Activated naive CD4-positive, alpha-beta T cell treated with anti-CD3 and anti-CD28 coated beads, Interleukin-2, amount 50 U/mL, for 72 hours (primary cell): ENCODE data around the gene EIF3L. TPM values are rescaled to one million over a fixed set of nuclear protein-coding genes. Genes with fewer than 3 reads are reported as not detected.
A peak's percentile ranks its signal among the peaks of the same experiment; 100 is the strongest.

Experiments used
- ATAC-seq, 2 donors: fragments of 150-1000 bp; cut with Tn5 transposase; 2 replicates each; pipeline ENCODE4 v1.10.0; 2021; ENCODE audit warnings: mild to moderate bottlenecking in 2 of 2, moderate library complexity in 2 of 2
- DNase-seq, 2 donors: peaks; one replicate each; pipeline ENCODE4 v3.0.0; 2021 to 2022; ENCODE audit warnings: low spot score in 2 of 2
- H3K27ac Mint-ChIP-seq, 2 donors: one replicate each; pipeline ENCODE4 v1.8.0; 2022; ENCODE audit warnings: mild to moderate bottlenecking in 2 of 2, mixed read lengths in 2 of 2
- H3K36me3 Mint-ChIP-seq, 2 donors: one replicate each; pipeline ENCODE4 v1.8.0; 2022; ENCODE audit warnings: mixed read lengths in 2 of 2
- H3K9me3 Mint-ChIP-seq, 2 donors: one replicate each; pipeline ENCODE4 v1.8.0; 2022; ENCODE audit warnings: mixed read lengths in 2 of 2
- total RNA-seq, 2 donors: library from RNA; stranded (reverse); gene quantifications; one replicate each; pipeline ENCODE4 v1.2.3, GENCODE V29; 2022

EIF3L gene
- total RNA-seq, 2 donors from 2014 or later: 699 to 1,046 TPM

DNA sequence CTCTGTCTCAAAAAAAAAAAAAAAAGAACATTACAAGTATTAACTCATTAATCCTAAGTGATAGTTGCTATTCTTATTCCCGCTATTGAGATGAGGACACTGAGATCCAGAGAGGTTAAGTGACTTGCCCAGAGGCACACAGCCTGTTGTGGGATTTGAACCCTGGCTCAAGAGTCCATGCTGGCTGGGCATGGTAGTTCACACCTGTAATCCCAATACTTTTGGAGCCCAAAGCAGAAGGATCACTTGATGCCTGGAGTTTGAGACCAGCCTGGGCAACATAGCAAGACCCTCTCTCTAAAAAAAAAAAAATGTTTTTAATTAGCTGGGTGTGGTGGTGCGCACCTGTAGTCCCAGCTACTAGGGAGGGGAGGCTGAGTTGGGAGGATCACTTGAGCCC is 37.4 kb upstream of the EIF3L start:
- Mint-ChIP-seq H3K36me3 (no peaks in the 10 kb centered on the region), H3K9me3 (no peaks in the 10 kb centered on the region), H3K27ac (no peak overlapping the region)
- no peak for ATAC-seq
- no peak for DNase-seq

DNA sequence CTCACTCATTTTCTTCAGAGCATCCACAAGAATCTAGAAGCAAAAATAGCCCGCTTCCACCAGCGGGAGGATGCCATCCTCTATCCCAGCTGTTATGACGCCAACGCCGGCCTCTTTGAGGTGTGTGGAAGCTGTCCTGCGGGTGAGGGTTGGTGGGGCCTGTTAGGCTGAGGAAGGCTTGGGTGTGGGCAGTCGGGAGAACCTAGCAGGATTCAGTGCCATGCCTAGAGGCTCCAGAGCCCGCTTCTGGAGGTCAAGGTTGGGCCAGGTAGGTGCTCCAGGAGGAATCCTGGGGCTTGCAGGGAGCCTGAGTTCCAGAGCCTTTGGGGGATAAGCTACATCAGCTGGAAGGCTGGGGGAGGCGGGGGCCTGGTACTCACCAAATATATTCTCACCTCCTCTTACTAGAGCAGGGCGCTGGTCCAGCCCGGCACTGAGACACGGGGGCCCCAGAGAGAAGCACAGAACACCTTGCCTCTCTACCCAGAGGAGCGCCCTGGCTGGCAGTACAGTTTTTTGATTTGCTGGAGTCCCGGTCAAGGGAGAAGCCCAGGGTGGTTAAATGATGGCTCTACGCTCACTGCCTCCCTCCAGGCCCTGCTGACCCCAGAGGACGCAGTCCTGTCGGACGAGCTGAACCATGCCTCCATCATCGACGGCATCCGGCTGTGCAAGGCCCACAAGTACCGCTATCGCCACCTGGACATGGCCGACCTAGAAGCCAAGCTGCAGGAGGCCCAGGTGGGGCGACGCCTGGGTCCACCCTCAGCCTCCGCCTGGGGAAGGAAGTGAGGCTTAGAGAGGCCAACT is 36.1 kb upstream of the EIF3L start:
- no peaks in the 10 kb centered on the region for H3K36me3 Mint-ChIP-seq
- ATAC-seq: no peak
- no peaks in the 10 kb centered on the region for H3K9me3 Mint-ChIP-seq
- H3K27ac Mint-ChIP-seq: no peak overlapping the region
- no peak for DNase-seq

DNA sequence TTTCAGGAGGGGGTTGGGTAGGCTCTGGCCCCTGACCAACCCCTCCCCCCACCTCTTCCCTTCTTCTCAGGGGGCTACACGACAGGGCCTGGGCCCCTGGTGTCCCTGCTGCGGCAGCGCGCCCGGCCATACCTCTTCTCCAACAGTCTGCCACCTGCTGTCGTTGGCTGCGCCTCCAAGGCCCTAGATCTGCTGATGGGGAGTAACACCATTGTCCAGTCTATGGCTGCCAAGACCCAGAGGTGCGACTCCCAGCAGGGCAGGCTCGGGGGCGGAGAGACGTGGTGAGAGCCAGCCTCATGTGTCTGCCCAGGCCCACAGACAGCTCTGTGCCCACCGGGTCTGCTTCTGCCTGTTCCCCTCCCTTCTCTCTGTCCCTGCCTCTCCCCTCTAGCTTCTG is 33.6 kb upstream of the EIF3L start:
- DNase-seq: no peak
- no peak for ATAC-seq
- Mint-ChIP-seq H3K27ac (no peak overlapping the region), H3K9me3 (no peaks in the 10 kb centered on the region), H3K36me3 (no peaks in the 10 kb centered on the region)

DNA sequence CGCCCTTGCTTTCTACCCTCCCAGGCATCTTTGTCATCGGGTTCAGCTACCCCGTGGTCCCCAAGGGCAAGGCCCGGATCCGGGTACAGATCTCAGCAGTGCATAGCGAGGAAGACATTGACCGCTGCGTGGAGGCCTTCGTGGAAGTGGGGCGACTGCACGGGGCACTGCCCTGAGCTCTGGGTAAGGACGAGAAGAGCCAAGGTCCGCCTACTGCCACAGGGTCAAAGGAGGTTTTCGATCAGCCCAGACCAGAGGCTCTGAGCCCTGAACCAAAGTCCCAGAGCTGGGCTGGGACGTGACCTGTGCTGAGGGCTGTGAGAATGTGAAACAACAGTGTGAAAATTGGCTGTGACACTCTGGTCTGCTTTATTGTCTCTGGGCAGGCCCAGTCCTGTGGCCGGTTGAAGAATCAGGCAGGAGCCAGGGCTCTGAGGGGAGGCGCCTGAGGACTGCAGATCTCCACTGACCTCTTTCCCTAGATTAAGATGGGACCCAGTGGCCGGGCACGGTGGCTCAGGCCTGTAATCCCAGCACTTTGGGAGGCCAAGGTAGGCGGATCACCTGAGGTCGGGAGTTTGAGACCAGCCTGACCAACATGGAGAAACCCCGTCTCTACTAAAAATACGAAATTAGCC is 32.6 kb upstream of the EIF3L start:
- no peak for ATAC-seq

DNA sequence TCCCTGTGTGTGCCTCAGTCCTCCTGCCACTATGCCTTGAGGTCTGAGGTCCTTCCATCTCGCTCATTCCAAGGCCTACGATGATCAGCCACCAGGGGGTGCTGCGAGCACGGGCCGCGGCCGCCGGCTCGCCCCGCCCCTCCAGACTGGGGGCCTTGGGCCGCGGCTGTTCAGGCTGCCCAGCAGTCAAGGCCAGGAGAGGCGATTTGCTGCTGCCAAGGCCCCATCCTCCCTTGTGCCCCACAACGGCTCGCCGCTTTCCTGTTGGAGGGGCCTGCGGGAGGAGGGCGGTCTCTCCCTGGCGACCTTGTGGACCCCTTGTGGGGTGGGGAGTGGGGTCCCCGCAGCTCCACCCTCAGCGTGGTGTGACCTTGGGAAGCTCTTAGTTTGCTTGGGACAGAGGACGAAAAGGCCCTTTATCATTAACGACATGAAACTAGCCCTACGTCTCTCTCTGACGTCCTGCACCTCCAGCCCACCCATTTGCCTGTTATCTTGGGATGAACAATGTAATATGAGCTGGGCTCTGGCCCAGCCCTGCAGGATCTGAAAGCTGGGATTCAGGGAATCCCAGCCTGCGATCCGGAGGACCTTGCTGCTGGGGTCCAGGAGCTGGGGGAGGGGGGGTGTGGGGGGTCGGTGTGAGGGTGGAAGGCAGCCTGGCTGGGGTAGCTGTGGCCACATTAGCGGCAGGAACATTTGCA is 31.4 kb upstream of the EIF3L start:
- ATAC-seq (peak; percentile 86 to 90), DNase-seq (peak; percentile 79 to 97)
- Mint-ChIP-seq H3K36me3 (no peaks in the 10 kb centered on the region), H3K27ac (peak overlapping the region in 1 of 2 donors; percentile 38), H3K9me3 (no peaks in the 10 kb centered on the region)

More for the DNA sequence above, 32.6 kb upstream of the EIF3L start:
- Mint-ChIP-seq H3K9me3 (no peaks in the 10 kb centered on the region), H3K36me3 (no peaks in the 10 kb centered on the region), H3K27ac (no peak overlapping the region)
- DNase-seq: no peak

DNA sequence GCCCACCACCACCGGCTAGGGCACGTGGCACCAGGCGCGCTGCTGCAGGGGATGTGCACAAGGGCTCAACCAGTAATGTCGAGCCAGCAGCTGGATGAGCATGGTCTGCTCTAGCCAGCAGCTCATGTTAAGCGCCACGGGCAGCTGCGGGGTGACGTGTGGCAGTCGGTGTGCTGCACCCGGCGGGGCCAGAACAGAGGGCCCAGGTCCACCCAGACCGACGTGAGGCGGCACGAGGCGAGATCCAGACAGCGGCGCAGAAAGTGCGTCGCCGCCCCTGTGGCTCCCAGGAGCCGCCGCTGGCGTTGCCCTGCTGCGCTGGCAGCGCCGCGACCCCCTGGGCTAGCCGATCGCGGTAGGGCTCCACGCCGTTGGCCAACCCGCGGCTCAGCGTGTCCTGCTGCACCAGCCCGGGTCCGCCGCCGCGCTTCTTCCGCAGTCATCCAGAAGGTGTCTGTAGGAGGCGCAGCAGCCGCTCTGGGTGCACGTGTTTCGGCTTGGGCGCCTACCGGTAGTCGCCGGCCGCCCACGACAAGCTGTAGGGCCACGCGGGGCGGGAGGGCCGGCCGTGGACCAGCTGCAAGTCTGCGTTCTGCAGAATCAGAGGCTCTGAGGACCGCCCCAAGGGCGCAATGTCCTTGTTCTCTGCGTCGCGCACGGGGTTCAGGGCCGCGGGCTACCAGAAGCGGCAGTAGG is 30.7 kb upstream of the EIF3L start:
- no peaks in the 10 kb centered on the region for H3K36me3 Mint-ChIP-seq

DNA sequence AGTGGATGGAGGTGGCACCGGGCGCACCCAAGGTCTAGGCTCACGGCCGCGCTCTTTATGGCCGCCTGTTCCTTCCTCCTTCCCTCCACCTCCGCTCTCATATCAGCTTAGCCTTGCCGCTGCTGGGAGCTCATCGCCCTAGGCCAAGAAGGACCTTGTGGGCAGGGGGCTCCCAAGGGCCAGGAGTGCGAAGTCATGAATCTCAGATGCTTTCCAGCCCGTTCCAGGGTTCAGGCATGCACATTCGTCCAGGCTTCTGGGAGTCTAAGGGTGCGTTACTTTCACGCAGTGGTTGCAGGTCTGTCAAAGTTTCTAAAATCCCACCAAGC is 30.1 kb upstream of the EIF3L start:
- ATAC-seq (no peak), DNase-seq (no peak)
- no peaks in the 10 kb centered on the region for H3K36me3 Mint-ChIP-seq
- H3K27ac Mint-ChIP-seq: no peak overlapping the region
- H3K9me3 Mint-ChIP-seq: no peaks in the 10 kb centered on the region

More for the DNA sequence above, 30.7 kb upstream of the EIF3L start:
- DNase-seq (peak in 1 of 2 donors; percentile 73), ATAC-seq (peak; percentile 69 to 77)
- no peak overlapping the region for H3K27ac Mint-ChIP-seq
- no peaks in the 10 kb centered on the region for H3K9me3 Mint-ChIP-seq

DNA sequence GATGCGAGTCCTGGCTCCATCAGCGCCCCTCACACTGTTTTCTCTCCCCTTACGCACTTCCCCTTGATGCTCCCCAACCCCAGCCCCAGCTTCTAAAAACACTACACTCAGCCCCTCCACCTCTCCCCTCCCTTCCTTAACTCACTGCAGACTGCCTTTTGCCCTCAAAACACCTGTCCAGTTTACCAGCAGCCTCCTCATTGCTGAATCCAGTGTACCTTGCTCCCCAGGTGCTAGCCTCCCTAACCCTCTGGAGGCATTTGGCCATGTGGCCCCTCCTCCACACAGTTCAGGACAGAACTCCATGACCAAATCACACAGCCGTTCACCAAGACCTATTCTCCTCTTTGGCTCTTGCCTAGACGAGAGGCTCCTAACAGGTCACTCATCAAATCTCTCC is 28.9 kb upstream of the EIF3L start:
- no peak for DNase-seq
- no peak for ATAC-seq
- Mint-ChIP-seq H3K27ac (no peak overlapping the region), H3K36me3 (no peaks in the 10 kb centered on the region), H3K9me3 (no peaks in the 10 kb centered on the region)

DNA sequence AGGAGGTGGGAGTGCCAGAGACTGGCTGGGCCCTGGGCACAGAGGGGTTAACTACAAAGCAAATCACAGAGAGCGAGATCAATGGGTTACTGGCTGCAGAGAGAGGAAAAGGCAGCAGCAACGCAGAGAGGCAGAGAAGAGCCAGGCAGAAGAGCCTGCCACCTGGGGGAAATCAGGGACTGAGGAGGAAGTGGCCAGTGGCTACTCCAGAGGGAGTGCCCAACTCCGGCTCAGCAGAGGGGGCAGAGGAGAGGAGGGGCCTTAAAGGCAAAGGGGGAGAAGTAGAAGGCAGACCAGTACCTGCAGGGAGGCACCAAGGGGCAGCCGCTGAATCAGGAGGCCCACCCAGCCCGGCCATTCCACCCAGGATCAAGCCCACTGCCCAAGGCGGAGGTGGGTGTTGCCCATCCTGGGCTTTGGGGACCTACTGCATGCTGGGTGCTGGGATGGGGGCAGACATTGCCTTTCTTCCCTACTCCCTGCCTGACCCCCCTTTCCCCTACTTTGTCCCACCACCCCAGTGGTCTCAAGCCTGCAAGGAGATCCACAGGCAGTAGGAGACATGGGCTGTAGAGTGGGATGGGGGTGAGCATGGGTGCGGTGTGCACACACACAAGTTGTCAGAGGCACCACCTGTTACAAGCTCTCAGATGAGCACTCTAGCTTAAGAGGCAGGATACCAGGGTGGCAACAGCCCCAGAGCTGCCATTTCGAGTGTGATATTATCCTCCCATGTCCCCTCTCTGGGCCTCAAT is 27.0 kb upstream of the EIF3L start:
- Mint-ChIP-seq H3K27ac (no peak overlapping the region), H3K9me3 (no peaks in the 10 kb centered on the region), H3K36me3 (no peaks in the 10 kb centered on the region)
- ATAC-seq (no peak), DNase-seq (no peak)

DNA sequence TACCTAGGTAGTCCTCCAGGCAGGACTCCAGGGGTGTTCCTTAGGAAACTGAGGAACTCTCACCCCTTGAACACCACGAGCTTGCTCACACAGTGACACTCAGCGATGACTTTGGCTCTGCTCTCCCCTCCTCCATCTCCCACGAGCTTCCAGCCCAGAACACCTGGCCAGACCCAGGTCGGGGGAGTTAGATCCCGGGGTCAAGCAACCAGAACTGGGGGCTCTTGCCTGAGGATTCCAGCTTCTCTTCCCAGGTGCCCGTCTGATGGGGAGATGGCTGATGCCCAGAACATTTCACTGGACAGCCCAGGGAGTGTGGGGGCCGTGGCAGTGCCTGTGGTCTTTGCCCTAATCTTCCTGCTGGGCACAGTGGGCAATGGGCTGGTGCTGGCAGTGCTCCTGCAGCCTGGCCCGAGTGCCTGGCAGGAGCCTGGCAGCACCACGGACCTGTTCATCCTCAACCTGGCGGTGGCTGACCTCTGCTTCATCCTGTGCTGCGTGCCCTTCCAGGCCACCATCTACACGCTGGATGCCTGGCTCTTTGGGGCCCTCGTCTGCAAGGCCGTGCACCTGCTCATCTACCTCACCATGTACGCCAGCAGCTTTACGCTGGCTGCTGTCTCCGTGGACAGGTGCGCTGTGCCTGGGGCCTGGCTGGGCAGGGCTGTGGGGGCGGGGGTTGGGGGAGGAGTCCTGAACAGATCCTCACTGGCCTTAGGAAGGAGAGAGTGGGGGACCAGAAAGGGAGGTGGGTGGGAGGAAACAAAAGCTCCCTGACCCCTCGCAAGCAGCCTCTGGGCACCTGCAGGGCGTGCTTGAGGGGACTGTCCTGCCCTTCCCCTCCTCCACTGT is 25.9 kb upstream of the EIF3L start, which contains the start of gene GALR3:
GALR3 (plus strand) TSS at position 249 of the 852 bp plus-strand sequence; CDS start at position 274, 25 bp downstream.
- no peak within 1 kb of the TSS for H3K27ac Mint-ChIP-seq

DNA sequence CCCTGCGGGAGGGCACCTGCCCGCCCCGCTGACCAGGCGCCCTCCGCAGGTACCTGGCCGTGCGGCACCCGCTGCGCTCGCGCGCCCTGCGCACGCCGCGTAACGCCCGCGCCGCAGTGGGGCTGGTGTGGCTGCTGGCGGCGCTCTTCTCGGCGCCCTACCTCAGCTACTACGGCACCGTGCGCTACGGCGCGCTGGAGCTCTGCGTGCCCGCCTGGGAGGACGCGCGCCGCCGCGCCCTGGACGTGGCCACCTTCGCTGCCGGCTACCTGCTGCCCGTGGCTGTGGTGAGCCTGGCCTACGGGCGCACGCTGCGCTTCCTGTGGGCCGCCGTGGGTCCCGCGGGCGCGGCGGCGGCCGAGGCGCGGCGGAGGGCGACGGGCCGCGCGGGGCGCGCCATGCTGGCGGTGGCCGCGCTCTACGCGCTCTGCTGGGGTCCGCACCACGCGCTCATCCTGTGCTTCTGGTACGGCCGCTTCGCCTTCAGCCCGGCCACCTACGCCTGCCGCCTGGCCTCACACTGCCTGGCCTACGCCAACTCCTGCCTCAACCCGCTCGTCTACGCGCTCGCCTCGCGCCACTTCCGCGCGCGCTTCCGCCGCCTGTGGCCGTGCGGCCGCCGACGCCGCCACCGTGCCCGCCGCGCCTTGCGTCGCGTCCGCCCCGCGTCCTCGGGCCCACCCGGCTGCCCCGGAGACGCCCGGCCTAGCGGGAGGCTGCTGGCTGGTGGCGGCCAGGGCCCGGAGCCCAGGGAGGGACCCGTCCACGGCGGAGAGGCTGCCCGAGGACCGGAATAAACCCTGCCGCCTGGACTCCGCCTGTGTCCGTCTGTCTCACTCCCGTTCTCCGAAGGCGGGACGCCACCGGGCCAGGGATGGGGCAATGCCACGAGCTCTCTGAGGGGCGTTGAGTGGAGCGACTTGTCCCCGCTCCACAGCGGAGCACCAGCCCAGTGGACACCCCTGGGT is 24.3 kb upstream of the EIF3L start:
- no peak overlapping the region for H3K27ac Mint-ChIP-seq
- H3K9me3 Mint-ChIP-seq: no peaks in the 10 kb centered on the region
- no peaks in the 10 kb centered on the region for H3K36me3 Mint-ChIP-seq
- DNase-seq (no peak), ATAC-seq (peak; percentile 54 to 84)

More for the DNA sequence above, 25.9 kb upstream of the EIF3L start, which contains the start of gene GALR3:
- DNase-seq (no peak), ATAC-seq (no peak)
- H3K9me3 Mint-ChIP-seq: no peaks in the 10 kb centered on the region
- no peaks in the 10 kb centered on the region for H3K36me3 Mint-ChIP-seq

DNA sequence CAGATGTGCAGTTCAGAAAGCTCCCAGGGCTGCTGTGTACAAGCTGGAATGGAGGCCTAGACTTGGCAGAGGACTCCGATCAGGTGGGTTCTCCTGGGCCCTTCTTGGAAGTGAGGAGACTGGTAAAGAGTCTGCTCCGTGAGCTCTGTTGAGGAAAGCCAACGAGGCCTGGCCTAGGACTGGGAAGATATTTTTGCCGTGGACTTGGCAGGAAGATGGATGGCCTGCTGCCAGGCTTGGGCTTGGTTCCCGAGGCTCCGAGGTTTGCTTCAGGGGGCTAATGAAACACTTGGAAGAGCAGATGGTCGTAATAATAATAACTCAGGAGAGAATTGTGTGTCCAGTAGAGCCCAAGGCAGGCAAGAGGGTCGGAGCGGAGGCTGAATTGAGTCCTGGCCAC is 22.2 kb upstream of the EIF3L start:
- Mint-ChIP-seq H3K27ac (no peak overlapping the region), H3K36me3 (peaks cover 0 to 4% of the 10 kb centered on the region in 2 donors)
- ATAC-seq: no peak

DNA sequence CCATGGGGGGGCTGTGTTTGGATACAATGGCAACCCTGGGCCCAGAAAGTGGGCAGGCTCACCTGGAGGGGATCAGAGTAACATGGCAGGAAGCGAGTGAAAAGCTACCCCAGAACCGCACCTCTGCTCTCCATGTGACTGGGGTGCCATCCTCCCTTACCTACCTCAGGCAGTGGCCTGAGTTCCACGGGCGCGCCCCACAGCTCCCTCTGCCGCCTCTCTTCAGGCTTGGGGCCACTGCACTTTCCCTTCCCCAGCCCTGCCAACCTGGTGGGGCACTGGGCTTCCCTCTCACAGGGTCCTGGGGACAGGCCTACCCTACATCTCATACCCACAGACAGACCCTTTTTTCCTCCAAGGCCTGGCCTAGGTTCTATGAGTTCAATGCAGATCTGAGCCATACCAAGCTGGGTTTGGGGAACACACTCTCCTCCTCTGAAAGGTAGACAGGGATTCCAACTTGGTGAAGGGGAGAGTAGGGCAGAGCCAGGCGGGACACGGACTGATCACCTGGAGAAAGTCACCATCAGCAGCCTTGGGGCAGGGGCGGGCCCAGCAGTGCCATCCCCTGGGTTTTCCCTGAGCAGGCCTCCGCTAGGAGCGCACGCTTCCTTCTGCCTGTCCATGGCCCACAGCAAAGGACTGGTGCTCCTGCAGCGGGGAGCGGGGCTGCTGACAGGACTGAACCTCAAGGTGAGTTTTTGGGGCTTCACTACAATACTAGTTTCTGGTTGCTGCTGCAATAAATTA is 19.0 kb upstream of the EIF3L start:
- no peak for ATAC-seq
- no peaks in the 10 kb centered on the region for H3K9me3 Mint-ChIP-seq
- peak overlapping the region in 1 of 2 donors; percentile 20 for H3K27ac Mint-ChIP-seq
- H3K36me3 Mint-ChIP-seq: peaks cover 0 to 4% of the 10 kb centered on the region in 2 donors
- no peak for DNase-seq

More for the DNA sequence above, 22.2 kb upstream of the EIF3L start:
- no peak for DNase-seq
- no peaks in the 10 kb centered on the region for H3K9me3 Mint-ChIP-seq

DNA sequence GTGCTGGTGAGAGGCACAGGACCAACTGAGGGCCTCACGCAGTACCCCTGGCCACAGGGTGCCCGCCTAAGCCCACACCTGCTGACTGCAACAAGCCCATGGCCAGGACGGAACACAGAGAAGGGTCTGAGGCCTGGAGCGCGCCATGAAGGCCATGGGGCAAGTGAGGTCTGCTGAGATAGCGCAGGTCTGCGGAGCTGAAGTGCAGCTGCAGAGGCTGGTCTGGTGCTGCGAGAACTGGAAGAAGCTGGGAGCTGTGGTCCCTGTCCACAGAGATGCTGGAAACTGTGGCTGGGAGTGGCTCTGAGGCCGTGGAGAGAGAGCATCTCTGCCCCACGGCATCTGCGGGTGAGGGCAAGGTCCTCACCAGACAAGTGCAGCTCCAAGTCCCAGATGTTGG is 17.7 kb upstream of the EIF3L start:
- no peak overlapping the region for H3K27ac Mint-ChIP-seq
- DNase-seq (no peak), ATAC-seq (no peak)
- peaks cover 0 to 4% of the 10 kb centered on the region in 2 donors for H3K36me3 Mint-ChIP-seq
- no peaks in the 10 kb centered on the region for H3K9me3 Mint-ChIP-seq
